NOMO-1 treated with DMSO at 0.1 percent for 48 hours (cell line): ENCODE data around the gene EFNA2.

Source experiments
- DNase-seq: peaks from one replicate; lab custom pipeline; 2025; ENCODE audit not compliant: unreplicated experiment; lab: John Stamatoyannopoulos, UW

The EFNA2 gene

DNA sequence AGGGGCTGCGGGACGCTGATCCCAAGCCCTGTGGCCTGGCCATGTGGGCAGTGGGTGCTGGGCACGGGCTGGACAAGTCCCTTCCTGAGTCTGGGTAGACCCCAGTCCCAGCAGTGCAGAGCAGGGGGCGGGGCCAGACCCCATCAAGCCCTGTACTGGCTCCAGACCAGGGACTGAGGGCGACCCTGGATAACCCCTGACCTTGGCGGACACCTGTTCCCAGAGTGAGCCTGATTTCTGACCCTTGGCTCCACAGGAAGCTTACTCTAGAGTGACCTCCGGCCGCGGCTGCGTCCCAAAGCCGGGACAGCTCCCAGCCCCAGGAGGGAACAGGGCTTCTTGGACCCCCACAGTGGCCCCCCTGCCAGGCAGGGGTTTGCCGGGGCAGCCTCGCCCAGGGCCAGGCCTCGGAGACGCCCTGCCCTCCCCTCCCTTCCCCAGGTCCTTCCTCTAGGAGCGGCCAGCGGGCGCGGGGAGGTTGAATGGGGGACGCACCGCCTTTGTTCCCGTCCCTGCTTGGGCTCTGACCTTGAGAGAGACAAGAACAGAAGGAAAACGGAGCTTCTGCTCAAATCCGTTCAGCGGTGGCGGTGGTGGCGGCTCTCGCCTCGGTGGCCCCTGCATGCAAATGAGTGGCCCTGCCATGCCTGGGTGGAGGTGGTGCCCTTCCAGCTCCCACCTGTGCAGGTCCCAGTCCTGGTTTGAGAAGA, 2.3 kb upstream of the EFNA2 start:
- DNase-seq: no peak

DNA sequence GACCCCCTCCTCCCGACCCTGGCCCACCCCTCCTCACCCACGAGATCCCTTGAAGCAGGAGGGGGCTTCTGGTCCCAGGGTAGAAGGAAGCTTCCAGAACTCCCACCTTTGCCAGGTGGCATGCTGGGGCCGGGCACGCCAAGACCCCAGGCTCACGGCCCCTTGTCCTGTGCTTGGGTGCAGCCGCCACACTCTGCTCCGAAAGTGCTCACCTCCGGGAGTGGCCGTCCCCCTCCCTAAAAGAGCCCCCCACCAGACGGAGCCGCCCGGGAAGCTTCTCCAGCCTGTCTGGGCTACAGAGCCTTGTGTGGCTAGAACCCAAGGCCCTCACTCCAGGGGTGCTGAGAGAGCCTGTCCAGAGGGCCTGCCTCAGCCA, 1.8 kb upstream of the EFNA2 start:
- DNase-seq: no peak

DNA sequence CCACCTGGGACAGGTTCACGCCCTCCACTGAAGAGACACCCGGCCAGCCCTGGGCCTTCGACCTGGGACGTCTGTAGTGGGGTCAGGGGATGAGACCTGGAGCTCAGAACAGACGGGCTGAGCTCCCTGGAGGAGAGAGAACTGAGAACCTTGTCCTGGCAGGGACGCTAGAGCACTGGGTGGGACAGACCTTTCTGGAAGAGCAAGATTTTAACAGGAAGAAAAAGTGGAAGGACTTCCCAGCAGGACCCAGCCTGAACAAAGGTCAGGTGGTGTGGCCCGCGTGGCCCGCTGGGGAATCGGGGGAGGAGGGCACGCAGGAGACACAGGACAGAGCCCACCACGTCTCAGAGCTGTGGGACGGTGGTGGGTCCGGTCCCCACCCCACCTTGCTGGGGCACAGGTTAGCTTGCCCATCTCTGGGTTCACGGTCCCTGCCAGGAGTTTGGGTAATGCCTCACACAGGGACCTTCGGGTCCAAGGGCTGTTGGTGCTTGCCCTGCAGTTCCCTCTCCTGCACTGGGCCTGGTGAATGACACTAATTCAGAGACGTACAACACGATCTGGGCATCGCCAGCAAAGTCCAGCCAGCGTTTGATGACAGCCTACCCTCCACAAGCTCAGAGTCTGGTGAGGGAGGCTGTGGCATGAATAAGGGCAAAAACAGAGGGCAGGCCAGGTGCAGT, 1.2 kb upstream of the EFNA2 start:
- no peak for DNase-seq

DNA sequence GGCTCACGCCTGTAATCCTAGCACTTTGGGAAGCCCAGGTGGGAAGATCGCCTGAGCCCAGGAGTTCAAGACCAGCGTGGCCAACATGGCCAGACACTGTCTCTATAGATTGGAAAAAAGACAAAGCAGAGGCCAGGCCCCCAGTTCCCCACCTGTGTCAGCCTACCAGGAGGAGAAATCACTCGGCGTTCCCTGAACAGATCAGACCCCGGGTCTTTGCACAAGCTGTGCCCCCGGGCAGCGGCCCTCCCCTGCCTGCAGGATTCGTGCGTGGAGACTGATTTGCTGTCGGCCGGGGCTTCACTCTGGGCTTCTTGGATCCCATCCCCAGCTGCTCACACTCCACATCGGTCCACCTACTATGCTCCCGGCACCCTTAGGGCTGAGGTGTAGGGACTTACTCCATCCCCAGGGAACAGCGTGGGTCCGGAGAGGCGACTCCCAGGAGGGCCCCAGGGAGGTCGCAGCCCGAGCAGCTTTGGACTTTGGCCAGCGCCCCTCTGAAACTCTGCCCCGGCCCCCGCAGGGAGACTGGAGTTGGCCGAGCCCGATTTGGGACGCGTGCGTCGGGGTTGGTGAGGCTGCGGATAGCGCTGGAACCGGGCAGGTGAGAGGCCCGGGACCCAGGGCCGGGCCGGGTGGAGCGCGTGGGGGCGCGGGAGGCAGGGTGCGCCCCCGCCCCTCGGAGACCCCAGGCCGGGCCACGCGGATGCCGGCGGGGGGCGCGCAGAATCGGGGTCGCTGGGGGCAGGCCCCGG, 515 bp upstream of the EFNA2 start:
- no peak for DNase-seq

DNA sequence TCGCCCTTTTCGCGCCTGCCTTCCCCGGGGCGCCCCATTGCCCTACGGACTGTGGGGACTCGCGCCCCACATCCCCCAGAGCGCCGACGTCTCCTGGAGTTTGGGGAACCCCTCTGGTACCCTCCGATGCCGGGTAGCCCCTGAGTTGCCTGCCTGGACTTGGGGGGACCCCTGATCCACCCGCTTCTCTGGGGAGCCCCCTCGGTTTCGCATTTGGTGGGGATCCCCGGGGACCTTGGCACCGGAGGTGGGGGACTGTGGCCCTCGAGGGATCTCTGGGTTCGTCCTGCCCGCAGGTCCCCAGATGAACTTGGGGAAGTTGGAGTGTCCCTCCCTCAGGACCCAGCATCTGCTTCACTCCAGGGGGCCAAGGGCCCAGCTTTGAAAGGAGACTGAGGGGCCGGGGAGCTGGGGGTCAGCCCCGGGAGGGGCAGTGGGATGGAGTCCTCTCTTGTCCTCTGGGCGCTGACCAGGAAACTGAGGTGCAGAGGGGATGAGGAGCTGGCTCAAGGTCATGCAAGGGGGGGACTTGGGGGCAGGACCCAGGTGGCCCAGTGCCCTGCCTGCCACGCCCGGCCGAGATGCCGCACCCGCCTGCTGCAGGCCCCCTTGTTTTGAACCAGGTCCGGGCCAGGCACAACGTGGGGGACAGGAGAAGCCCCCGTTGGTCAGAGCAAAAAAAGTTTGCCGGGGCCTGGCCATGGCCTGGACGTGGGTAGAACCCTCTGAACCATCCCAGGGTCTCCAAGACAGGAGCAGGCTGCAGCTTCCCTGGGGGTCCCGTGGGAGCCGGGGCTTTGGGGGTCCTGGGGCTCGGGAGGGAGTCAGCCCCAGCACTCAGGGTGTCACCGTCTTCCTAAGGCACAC, 1.0 kb downstream of the EFNA2 start:
- DNase-seq: no peak

DNA sequence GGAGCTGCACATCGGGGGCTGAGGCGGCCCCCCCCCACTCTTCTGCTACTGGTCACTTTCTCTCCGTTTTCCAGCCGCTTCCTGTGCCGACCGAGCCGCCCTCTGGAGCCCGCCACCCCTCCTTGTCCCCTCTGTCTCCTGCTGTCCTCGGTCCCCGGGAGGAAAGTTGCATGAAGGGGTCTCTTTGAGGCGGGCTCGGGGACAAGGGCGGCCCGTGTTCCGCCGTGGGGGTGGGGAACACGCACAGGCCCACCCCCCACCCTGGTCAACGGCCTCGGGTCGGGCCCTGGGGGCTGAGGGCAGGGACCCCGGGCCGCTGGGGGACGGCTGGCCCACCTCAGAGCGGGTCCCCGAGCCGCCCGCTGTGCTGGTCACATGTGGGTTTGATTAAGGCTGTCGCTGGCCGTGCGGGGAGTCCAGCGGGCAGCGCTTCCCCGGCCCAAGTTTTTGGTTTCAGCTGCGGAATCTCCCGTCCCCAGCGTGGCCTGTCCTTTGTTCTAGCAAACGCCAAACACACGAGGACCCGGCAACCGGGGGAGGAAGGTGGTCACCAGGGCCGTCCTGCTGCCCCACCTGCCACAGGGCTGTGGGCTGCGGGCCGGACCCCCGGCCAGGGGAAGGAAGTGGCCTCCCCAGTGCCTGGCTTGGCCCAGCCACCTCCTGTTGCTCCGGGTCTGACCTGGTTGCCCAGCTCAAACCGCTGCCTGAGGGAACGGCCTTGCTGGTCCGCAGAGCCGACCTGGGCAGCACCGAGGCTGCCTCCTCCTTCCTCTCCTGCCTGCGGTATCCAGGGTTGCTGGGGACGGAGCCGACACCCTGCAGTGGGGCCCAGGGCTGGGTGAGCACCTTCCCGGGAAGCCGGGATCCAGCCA, 1.9 kb downstream of the EFNA2 start:
- no peak for DNase-seq

DNA sequence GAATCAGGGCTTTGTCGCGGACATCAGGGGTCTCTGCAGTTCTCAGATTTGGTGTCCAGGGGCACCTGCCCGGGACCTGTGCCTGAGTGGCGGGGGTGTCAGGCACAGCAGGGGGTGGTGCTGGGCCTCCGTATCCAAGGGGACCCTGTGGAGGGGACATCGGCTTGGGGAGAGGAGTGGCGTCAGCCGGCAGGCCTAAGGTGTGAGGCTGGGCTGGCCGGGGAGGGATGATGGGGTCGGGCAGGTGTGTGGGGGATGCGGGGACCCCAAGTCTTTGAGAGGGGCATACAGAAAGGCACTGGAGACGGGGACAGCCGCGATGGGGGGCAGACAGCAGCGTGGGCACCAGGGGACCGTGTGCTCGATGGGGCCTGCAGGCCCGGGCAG, 2.5 kb downstream of the EFNA2 start:
- no peak for DNase-seq

DNA sequence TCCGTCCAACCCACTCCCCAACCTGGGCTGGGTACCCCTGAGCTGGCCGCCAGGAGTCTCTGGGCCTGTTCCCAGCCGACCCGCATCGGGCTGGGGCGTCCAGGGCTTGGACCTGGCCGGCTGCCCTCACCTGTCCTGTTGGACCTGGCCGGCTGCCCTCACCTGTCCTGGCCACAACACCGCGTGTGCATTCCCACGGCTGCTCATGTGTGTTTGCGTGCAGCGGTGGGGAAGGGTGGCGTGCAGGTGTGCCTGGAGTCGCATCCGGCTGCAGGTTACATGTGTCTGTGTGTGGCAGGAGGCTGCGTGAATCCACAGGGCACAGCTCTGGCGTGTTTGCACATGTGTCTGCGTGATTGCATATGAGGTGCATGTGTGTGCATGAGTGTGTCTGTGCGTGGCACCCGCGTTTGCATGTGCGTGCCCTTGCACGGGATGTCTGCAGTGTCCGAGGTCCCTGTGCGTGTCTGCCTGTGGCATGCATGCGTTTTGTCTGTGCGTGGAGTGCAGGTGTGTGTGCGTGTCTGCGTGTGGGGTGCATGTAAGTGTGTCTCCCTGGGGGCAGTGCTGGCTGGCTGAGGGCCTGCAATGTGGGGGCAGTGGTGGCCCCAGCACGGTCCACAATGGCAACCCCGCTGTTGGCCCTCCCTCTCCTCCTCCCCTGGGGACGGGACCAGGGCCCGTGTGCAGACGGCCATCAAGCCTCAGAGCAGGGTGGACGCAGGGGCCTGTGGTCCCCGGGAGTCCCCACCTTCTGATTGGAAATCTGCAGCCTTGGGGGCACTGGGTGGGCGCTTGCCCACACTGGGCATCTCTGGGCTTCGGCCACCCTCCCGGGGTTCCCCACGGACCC, 3.4 kb downstream of the EFNA2 start:
- DNase-seq: no peak

DNA sequence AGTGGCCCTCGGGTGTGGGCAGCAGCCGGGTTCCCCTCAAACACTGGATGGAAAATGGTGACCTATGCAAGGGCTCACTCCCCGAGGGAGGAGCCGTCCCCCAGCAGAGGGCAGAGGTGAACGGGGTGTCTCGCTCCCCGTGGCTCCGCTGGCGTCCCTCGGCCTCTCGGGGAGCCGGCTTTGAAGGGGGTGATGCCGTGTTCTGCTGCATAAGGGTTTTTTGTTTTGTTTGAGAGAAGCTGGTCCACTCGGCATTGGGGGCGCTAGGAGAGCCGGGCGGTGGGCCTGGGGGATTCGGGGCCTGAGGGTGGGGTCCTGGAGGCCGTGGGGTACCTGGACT, 4.0 kb downstream of the EFNA2 start:
- DNase-seq: no peak

DNA sequence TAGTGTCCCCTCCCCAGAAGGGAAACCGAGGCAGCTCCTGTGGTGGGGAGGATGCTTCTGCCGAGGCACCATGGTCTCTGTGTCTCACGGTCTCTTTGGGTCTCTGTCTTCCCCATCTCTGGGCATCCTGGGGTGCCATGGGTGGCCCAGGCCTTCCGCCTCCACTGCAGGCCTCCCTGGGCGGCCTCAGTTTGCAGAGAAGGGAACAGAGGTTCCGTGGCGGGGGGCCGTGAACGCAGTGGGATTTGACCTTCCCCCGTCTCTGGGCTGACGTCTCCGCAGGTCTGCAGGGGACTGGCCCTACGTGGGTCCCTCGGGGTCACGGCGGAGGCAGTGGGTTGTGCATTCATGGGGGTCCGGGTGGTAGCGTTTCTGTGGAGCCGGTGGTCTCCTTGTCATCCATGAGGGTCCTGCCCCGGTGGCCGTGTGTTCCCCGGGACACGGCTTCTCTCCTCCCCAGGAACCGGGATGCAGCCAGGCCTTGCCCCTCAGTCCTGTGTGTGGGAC, 4.6 kb downstream of the EFNA2 start:
- no peak for DNase-seq

DNA sequence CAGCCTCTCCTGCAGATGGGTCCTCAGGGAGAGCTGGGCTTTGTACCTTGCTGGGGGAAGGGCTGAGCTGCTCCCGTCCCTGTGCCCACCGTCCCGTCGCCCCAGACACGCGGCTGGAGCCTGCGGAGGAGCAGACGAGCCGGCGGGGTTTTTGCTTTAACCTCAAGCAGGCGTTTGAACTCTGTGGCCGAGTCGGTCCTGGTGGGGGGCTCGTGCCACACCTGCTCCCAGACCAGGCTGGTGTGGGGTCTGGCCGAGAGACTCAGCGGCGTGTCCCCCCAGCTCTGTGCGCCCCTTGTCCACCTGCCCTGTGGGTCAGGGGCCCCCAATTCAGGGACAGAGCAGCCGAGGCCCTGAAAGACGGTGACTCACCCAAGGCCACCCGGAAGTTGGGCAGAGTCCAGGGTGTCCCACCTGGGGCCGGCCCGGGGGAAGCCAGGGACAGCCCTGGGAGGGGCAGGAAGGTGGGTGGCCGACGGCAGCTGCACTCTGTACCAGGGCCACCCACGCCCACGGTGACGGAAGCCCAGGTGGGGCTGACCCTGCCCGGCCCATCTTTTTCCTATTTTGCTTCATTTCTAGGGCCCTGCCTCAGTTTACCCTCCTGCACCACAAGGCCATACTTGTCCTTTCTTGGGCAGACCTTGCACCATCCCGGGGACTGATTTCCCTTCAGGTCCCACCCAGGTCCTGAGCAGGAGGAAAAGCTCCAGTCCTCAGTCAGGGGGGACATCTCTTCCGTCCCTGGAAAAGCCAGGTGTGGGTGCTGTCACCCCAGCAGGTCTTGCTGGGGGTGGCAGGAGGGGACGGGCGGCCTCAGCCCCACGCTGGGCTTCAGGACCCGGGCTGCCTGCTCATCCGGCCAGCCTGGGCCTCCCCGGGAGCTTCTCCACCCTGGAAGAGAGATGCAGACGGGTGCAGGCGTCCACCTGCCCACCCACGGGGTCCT, 5.3 kb downstream of the EFNA2 start:
- no peak for DNase-seq

DNA sequence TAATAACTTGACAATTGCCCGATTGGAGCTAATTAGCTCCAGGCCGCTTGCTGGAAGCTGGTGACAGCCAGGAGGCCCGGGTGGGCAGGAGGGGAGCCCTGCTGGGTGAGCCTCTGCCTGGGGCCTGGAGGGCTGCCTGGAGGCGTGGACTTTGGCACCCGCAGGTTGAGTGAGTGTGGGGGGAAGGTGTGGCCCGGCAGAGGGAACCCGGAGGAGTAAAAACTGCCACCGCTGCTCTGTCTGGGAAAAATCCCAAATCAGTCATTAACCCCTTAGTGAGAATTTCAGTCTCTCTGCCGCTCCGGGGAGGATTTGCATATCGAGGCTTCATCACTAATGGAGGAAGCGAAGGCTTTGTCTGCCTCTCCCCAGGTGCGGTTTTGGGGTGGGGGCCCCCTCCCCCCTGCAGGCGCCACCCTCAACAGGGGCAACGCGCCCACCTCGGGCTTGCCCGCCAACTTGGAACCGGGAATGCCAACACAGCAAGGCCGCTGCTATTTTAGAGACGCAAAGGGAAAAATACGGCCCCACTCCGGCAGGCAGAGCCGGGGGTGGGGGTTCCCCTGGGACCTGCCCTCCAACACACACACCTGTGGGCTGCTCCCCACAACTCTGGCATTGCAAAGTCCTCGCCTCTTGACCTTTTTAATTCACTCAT, 6.2 kb downstream of the EFNA2 start:
- DNase-seq: no peak

DNA sequence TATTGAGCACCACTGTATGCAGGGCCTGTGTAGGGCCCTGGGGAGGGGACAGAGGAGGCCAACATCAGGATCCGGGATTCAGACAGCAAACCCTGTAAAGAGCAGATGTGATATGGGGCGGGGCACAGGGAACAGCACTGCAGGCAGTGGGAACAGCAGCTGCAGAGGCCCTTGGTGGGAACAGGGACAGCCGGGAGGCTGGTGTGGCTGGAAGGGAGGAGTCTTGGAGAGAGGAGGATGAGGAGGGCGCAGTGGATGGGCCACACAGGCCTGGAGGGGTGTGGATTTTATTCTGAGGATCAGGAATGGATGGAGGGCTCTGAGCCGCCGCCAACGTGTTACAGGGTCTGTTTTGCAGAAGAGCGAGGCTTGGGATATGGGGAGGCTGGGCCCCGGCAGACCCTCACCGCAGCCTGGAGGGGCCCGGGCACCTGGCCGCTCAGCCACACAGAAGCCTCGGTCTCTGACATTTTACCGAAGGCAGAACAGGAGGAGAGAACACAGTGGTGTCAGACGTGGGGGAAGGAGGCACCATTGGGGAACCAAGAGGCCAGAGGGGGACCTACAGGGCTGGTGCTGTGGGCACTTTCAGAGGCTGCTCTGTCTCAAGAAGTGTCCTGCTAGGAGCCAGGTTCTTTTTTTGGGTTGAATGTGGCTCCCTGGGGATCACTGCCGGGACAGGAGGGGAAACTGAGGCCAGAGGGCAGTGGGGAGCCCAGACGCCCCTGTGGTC, 6.9 kb downstream of the EFNA2 start:
- DNase-seq: no peak

DNA sequence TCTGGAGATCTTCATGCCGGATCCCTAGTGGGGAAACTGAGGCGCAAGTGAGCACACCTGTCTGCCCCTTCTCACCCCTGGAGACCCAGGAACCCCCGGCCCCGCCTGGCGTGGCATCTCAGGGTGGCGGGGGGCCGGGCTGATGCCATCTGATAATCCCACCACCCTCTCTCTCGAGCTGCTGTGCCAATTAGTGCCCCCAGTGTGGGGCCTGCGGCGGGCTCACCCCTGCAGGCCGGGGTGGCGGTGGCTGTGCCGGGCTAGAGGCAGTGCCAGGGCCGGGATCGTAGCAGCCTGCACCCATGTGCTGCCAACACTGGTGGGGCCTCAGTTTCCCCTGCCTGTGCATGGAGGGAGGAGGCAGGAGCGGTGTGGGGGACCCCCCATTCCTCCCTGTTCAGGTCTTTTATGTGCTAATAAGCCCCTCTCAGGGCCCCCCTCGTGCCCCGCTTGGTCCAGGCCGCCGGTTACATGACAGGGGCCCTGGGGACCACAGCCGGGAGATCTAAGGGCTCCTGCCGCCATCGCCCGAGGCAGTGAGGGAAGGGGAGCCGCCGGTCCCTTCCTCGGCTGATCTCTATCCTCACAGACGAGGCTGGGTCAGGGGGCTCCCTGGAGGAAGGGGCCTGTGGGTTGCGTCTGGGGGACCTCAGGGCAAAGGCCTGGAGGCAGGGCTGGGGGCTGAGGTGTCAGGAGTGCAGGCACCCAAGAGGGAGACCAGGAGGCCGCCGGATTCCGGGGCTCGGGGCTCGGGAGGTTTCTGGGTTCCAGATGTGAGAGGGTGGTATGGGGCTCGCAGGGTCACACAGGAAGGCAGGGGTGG, 8.3 kb downstream of the EFNA2 start:
- no peak for DNase-seq

DNA sequence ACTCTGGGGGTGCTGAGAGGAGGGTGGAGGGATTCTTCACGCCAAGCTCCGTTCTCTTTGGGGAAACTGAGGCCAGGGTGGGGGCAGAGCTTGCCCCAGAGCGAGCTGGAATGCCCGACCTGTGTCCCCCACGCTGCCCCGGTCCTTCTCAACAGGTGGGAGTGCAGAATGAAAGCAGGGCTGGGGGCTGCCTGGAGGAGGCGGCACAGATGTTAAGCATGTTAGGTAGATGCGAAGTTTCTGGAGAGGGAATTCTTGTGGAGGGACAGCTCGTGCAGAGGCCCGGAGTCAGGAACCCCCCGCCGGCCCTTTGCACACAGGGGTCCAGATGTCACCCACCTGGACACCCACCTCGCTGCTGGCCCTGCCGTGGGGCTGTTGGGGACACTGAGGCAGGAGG, 9.0 kb downstream of the EFNA2 start:
- no peak for DNase-seq
